Measurements from ENCODE around the gene ALK.

The ALK gene

DNA sequence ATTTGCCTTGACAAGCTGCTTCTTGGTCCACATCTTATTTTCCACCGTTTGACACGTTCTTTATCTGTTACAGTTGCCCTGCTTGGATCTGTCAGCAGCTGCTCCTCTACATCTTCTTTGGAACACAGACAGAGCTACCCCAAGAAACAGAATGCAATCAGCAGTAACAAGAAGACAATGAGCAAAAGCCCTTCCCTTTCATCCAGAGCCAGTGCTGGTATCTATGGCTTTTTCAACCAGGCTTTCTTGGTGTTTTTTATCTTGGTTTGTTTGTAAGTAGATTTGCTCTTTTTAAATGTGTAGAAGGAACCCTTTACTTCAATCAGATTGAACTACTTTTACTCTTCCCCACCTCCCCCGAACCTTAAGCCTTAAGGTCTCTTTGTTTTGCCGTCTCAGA is 764.3 kb downstream of the ALK start:
- H3K4me3 ChIP-seq (ENCODE audit: control insufficient read depth, low read depth, low read length): no peak overlapping the region
- no peak for DNase-seq (ENCODE audit: low read depth)
- TF ChIP-seq CTCF (IDR thresholded peaks at IDR 0.05; ENCODE audit: control insufficient read depth, insufficient read depth, low read depth, low read length, missing control alignments): no peak

GRCh38 chr2:29155578-29155977 is 765.8 kb downstream of the ALK start:
- no peak for DNase-seq (ENCODE audit: low read depth)
- TF ChIP-seq CTCF (IDR thresholded peaks at IDR 0.05; ENCODE audit: control insufficient read depth, insufficient read depth, low read depth, low read length, missing control alignments): no peak
- H3K4me3 ChIP-seq (ENCODE audit: control insufficient read depth, low read depth, low read length): no peak overlapping the region

GRCh38 chr2:29154610-29155009 is 766.8 kb downstream of the ALK start:
- no peak for TF ChIP-seq CTCF (IDR thresholded peaks at IDR 0.05; ENCODE audit: control insufficient read depth, insufficient read depth, low read depth, low read length, missing control alignments)
- no peak overlapping the region for H3K4me3 ChIP-seq (ENCODE audit: control insufficient read depth, low read depth, low read length)
- DNase-seq (ENCODE audit: low read depth): no peak

DNA sequence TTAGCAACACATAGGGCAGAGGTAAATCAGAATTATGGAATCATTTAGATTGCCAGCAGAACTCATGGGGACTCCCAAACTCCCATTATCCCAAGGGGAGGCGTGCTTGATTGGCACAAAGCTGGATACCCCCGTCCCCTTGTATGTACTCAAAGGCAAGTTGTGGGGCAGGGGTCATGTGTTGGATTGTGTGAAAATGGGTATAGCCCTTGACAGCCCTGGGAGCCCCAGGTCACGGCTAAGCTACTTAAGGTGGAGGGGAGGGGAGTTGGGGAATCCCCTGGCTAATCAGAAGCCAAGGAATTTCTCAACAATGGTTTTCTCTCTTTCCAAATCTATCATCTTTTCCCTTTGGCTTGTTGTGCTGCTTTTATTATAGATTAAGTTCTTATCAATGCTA is 773.4 kb downstream of the ALK start:
- TF ChIP-seq CTCF (IDR thresholded peaks at IDR 0.05; ENCODE audit: control insufficient read depth, insufficient read depth, low read depth, low read length, missing control alignments): no peak
- DNase-seq (ENCODE audit: low read depth): no peak
- H3K4me3 ChIP-seq (ENCODE audit: control insufficient read depth, low read depth, low read length): no peak overlapping the region

DNA sequence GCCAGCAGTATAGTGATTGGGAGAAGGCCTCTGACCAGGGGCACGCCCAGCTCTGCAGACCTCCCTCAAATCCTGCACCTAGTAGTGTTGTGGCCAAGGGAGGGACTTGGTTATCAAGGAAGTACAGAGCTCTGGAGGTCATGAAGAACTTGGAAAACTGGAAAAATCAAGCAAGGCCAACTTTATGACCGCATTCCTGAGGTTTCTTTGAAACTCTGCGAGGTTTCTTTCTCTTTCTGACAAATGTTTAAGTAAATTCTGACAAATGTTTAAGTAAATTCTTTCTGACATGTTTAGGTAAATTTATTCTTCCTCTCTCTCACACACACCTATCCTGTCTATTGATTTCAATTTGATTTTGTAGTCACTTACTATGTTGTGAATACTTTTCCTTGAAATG is 775.2 kb downstream of the ALK start:
- no peak overlapping the region for H3K4me3 ChIP-seq (ENCODE audit: control insufficient read depth, low read depth, low read length)
- DNase-seq (ENCODE audit: low read depth): no peak
- TF ChIP-seq CTCF (IDR thresholded peaks at IDR 0.05; ENCODE audit: control insufficient read depth, insufficient read depth, low read depth, low read length, missing control alignments): no peak

DNA sequence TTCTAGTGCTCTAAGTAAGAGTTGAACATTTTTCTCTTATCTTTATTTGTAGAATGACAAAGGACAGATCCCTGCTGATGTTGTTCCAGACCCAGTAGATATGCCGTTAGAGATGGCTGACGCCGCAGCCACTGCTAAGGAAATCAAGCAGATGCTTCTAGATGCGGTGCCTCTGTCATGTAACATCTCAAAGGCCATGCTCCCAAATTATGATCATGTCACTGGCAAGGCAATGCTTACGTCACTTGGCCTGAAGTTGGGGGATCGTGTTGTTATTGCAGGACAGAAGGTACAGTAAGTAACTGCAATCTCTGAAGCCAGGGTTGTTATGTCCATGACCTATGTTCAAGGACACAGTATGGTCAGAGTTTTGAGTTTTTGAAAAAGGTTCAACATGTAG is 777.7 kb downstream of the ALK start:
- DNase-seq (ENCODE audit: low read depth): no peak
- no peak for TF ChIP-seq CTCF (IDR thresholded peaks at IDR 0.05; ENCODE audit: control insufficient read depth, insufficient read depth, low read depth, low read length, missing control alignments)
- no peak overlapping the region for H3K4me3 ChIP-seq (ENCODE audit: control insufficient read depth, low read depth, low read length)

Measured in AG09309 (cell line).